ENCODE data around the gene CERCAM. TPM values are rescaled to one million over a fixed set of nuclear protein-coding genes. Genes with fewer than 3 reads are reported as not detected.

The CERCAM gene
- total and polyA plus RNA-seq, 2 of the 4 experiments (the other 2 are of a cell fraction) = 15.1 to 118 TPM

GRCh38 chr9:128415281-128415680, 5.4 kb upstream of the CERCAM start:
- no peak overlapping the region for H2AFZ ChIP-seq (replicated peaks; ENCODE audit: low read length, poor library complexity)
- POLR2A ChIA-PET (ENCODE audit: unreplicated experiment) = no interaction called here
- H3K9me1 ChIP-seq (ENCODE audit: insufficient read depth, low read length) = no peaks in the 10 kb centered on the region
- H3K56ac ChIP-seq (ENCODE audit: extremely low read depth, insufficient read depth, low read length) = no peak overlapping the region
- H2BK120ac ChIP-seq (ENCODE audit: low read depth, low read length) = no peak overlapping the region
- intact Hi-C loops (cut with micrococcal nuclease) = no loop called here
- H4K8ac ChIP-seq (ENCODE audit: low read depth in 2 of 2, low read length in 2 of 2) = no peak overlapping the region
- ATAC-seq (ENCODE audit: low read depth) (no peak), DNase-seq (no peak)
- WGBS, 2 experiments (ENCODE audit: extremely low coverage in 2 of 2, insufficient read length in 1 of 2) = no CpG with 5 or more reads among the region's 2 CpGs
- no peak overlapping the region for H3K18ac ChIP-seq (ENCODE audit: low read depth, low read length)
- peaks cover 5% of the 10 kb centered on the region for H3K4me1 ChIP-seq (ENCODE audit: control insufficient read depth, insufficient read depth, low read length)
- H3K79me1 ChIP-seq (ENCODE audit: low read depth in 1 of 2, low read length in 2 of 2) = no peaks in the 10 kb centered on the region
- no peak overlapping the region for H3K9ac ChIP-seq (ENCODE audit: low read depth, low read length)
- no TSS peak for BruUV-seq (replicated peaks)
- no peaks in the 10 kb centered on the region for H3K36me3 ChIP-seq (ENCODE audit: control insufficient read depth, insufficient read depth, low read length)
- H2BK5ac ChIP-seq (ENCODE audit: low read depth, low read length, poor library complexity, severe bottlenecking) = no peak overlapping the region
- dilution Hi-C loops (cut with HindIII; ENCODE audit: low sequenced_read_pairs, unreplicated experiment) = no loop called here
- no peaks in the 10 kb centered on the region for H4K20me1 ChIP-seq (ENCODE audit: insufficient read depth, low read length)
- no peak overlapping the region for H2AK9ac ChIP-seq (replicated peaks; ENCODE audit: low read depth, low read length, poor library complexity)
- H2BK20ac ChIP-seq (ENCODE audit: low read depth, low read length) = no peak overlapping the region
- H3K4me2 ChIP-seq (ENCODE audit: low read depth, low read length) = no peak overlapping the region
- no peak overlapping the region for H2BK15ac ChIP-seq (ENCODE audit: low read depth, low read length)
- H3K9me3 ChIP-seq (ENCODE audit: control insufficient read depth, insufficient read depth, low read length) = no peaks in the 10 kb centered on the region
- H4K91ac ChIP-seq (ENCODE audit: insufficient read depth, low read depth, low read length) = no peak overlapping the region
- in situ Hi-C loops (cut with MboI; ENCODE audit: low sequenced_read_pairs) = no loop called here
- no peak overlapping the region for H3K4ac ChIP-seq (ENCODE audit: low read depth, low read length)
- no peak overlapping the region for H2AK5ac ChIP-seq (ENCODE audit: low read depth, low read length)
- no peak overlapping the region for H3K27ac ChIP-seq (ENCODE audit: insufficient read depth, low read length)
- H4K5ac ChIP-seq (ENCODE audit: low read depth, low read length) = no peak overlapping the region
- no peak overlapping the region for H3K14ac ChIP-seq (replicated peaks; ENCODE audit: low read depth, low read length)
- CTCF ChIA-PET = no interaction called here
- TF ChIP-seq RCOR1 (IDR thresholded peaks at IDR 0.05; ENCODE audit: insufficient replicate concordance, low read length) (no peak), NFE2L2 (IDR thresholded peaks at IDR 0.05; ENCODE audit: low read depth, low read length) (no peak), MAFK (IDR thresholded peaks at IDR 0.05; ENCODE audit: low read depth, low read length) (no peak), RFX5 (IDR thresholded peaks at IDR 0.05; ENCODE audit: low read depth, low read length) (no peak), MXI1 (IDR thresholded peaks at IDR 0.05; ENCODE audit: borderline replicate concordance, low read depth, low read length) (no peak), ELK1 (IDR thresholded peaks at IDR 0.05; ENCODE audit: borderline replicate concordance, low read depth, low read length) (no peak), FOS (IDR thresholded peaks at IDR 0.05; ENCODE audit: low read depth, low read length) (no peak), CEBPB (IDR thresholded peaks at IDR 0.05; ENCODE audit: low read depth, low read length) (no peak), CHD1 (IDR thresholded peaks at IDR 0.05; ENCODE audit: low read depth, low read length) (no peak), POLR2A (IDR thresholded peaks at IDR 0.05; ENCODE audit: low read depth, low read length) (no peak), BHLHE40 (IDR thresholded peaks at IDR 0.05; ENCODE audit: low read depth, low read length) (no peak), RAD21 (IDR thresholded peaks at IDR 0.05; ENCODE audit: low read length) (no peak), SMC3 (IDR thresholded peaks at IDR 0.05; ENCODE audit: low read depth, low read length) (no peak), MAZ (IDR thresholded peaks at IDR 0.05; ENCODE audit: borderline replicate concordance, low read depth, low read length) (no peak)
- TF ChIP-seq, protein P1, sequence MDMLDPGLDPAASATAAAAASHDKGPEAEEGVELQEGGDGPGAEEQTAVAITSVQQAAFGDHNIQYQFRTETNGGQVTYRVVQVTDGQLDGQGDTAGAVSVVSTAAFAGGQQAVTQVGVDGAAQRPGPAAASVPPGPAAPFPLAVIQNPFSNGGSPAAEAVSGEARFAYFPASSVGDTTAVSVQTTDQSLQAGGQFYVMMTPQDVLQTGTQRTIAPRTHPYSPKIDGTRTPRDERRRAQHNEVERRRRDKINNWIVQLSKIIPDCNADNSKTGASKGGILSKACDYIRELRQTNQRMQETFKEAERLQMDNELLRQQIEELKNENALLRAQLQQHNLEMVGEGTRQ (IDR thresholded peaks at IDR 0.05; ENCODE audit: low read depth, low read length) = no peak
- TF ChIP-seq, protein P2, sequence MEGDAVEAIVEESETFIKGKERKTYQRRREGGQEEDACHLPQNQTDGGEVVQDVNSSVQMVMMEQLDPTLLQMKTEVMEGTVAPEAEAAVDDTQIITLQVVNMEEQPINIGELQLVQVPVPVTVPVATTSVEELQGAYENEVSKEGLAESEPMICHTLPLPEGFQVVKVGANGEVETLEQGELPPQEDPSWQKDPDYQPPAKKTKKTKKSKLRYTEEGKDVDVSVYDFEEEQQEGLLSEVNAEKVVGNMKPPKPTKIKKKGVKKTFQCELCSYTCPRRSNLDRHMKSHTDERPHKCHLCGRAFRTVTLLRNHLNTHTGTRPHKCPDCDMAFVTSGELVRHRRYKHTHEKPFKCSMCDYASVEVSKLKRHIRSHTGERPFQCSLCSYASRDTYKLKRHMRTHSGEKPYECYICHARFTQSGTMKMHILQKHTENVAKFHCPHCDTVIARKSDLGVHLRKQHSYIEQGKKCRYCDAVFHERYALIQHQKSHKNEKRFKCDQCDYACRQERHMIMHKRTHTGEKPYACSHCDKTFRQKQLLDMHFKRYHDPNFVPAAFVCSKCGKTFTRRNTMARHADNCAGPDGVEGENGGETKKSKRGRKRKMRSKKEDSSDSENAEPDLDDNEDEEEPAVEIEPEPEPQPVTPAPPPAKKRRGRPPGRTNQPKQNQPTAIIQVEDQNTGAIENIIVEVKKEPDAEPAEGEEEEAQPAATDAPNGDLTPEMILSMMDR (conservative IDR thresholded peaks at IDR 0.05; ENCODE audit: low read depth, low read length) = no peak
- no peak overlapping the region for H3K4me3 ChIP-seq (ENCODE audit: insufficient read depth, low read depth, low read length)
- no peak overlapping the region for H3K23ac ChIP-seq (ENCODE audit: low read depth, low read length)
- H3K27me3 ChIP-seq (ENCODE audit: control insufficient read depth, insufficient read depth, low read length) = peaks cover 25% of the 10 kb centered on the region

All from IMR-90 (cell line).